Measurements from ENCODE around the gene GDPD4.

The GDPD4 gene

GRCh38 chr11:77193167-77193566, 108.3 kb downstream of the GDPD4 start:
- DNase-seq (ENCODE audit: extremely low read depth in 1 of 2, low read depth in 1 of 2), result no peak

- DNase-seq (ENCODE audit: extremely low read depth in 1 of 2, low read depth in 1 of 2), result peak; percentile 5 to 12
Observed at GRCh38 chr11:77191823-77192495, 109.5 kb downstream of the GDPD4 start.

GRCh38 chr11:77191429-77191822, 110.1 kb downstream of the GDPD4 start:
- no peak for DNase-seq (ENCODE audit: extremely low read depth in 1 of 2, low read depth in 1 of 2)

DNA sequence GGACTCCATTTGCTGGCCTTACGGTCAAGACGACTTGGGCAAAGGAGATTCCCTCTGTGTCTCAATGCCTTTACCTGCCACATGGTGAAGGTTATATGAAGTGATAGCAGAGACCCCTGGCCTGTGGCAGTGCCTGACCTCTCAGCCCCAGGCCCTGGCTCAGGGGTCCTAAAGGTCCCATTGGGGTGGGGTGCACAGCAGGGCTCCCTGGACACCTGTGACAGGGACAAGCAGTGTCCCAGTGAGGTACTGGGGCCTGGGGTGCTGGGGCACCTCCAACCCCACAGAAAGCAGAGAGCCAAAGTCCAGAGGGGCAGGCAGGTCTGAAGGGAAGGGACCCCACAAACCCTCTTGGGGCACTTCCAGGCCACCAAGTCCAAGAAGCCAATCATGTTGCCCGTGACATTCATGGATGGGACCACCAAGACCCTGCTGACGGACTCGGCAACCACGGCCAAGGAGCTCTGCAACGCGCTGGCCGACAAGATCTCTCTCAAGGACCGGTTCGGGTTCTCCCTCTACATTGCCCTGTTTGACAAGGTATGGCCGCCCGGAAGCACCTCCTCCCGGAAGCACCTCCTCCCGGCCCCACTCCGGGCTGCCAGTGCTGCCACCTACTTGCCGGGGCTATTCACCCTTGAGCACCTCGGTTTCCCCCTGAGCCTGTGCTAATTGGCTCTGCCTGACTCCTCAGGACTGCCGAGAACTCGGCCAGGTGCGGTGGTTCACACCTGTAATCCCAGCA, 111.0 kb downstream of the GDPD4 start:
- no peak for DNase-seq (ENCODE audit: extremely low read depth in 1 of 2, low read depth in 1 of 2)

DNA sequence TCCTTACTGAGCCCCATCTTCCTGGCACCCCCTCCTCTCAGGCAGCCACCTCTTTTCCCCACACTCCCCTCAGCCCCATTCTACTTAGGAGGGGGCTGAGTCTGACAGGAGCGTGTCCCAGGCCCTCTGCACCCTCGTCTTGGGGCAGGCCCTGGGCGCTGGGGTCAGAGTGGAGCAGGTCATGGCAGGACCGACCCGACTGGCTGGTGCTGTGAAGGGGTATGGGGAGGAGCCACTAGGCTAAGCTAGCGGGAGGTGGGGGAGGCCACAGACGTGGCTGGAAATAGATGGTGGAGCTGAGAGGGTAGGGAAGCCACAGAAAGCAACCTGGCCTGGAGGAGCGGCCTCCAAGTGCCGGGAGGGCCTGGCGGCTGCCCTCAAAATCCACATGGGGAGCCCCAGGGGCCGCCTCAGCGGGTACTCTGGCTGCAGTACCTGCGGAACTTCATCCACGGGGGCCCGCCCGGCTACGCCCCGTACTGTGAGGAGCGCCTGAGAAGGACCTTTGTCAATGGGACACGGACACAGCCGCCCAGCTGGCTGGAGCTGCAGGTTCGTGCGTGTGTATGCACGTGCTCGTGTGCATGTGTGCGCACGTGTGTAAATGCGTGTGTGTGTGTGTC, 111.8 kb downstream of the GDPD4 start:
- no peak for DNase-seq (ENCODE audit: extremely low read depth in 1 of 2, low read depth in 1 of 2)

DNA sequence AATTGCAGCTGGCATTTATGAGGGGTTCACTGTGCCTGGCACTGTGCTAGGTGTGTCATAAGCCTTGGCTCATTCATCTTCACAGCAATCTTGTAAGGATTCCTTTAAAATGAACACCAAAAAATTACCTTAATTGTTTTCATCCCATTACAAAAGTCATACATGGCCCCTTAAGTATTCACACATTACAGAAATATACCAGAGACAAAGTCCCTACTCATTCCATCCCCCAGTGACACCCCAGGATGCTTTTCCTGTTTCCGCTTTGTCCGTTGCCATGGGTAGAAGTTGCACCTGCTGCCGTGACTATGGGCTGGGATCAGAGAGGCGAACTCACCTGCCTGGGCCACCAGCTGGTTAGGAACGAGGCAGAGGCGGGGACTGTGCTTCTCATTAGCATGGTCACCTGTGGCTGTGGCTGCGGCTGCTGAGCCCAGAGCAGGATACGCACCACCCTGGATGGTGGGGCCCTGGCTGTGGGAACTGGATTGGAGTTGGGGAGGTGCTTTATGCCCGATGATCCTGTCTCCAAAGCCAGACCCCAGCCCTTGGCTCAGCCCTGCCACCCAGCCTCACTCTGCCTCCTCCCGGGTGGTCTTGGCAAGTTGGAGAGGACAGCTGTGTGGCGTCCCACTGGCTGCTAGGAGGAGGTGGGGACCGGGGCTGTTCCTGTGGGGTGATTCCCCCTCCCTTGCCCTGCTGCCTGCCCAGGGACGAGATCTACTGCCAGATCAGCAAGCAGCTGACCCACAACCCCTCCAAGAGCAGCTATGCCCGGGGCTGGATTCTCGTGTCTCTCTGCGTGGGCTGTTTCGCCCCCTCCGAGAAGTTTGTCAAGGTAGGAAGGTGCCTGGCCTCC, 112.6 kb downstream of the GDPD4 start:
- DNase-seq (ENCODE audit: extremely low read depth in 1 of 2, low read depth in 1 of 2), result no peak

DNA sequence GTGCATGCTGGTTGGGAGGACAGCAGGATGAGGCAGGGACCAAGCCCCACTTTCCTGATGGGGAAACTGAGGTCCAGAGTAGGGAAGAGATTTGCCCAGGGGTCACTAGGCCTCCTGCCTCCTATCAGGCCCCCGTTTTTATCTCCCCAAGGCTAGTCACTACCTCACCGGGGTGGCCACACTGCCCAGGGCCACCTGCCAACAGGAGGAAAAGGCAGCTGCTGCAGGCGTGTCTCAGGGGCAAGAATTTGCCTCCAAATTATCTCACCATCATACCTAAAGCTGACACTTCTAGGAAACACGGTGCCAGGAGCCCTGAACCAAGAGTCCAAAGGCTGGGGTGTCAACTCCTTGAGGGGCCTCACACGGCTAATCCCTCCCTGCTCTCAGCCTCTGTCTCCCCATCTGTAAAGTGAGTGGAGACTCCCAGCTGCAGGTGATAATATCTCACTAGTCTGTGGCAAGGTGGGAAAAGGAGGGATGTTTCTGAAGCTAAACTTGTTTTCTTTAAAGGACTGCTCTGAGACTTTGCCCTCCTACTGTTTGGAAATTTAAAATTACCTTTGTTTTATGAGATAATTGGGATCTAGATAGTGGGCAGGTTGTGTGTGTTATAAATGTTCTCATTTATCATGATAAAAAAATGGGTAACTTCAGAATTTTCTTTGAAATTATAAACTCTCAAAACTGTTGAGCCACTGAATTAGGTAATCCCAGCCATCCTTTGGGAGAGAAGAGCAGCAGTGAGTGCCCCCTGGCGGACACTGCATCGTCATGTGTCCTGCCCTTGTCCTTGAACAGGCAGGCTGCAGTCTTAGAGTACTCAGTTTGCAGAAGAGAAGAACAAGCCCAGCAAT, 113.5 kb downstream of the GDPD4 start:
- DNase-seq (ENCODE audit: extremely low read depth in 1 of 2, low read depth in 1 of 2), result peak; percentile 36 to 48

DNA sequence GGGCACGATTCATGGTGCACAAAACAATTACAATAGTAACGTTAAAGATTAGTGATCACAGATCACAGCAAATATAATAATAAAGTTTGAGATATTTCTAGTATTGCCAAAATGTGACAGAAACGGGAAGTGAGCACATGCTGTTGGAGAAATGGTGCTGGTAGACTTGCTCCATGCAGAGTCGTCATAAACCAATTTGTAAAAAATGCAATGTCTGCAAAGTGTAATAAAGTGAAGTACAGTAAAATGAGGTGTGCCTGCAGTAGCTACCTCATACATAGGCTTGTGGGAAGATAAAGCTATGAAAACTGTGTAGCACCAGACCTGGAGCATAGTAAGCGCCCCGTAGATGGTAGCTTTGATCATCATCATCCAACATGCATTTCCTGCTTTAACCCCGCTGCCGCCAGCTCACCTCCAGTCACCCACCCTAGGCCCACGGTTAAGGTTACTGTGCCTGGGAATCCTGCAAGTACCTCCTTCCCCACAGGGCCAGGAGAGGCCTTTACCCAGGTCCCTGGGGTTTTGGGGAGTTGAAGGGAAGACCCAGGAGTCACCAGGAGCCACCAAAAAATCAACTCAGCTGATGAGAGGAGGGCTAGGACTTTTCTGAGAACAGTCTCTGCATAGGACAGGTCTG, 114.3 kb downstream of the GDPD4 start:
- no peak for DNase-seq (ENCODE audit: extremely low read depth in 1 of 2, low read depth in 1 of 2)

DNA sequence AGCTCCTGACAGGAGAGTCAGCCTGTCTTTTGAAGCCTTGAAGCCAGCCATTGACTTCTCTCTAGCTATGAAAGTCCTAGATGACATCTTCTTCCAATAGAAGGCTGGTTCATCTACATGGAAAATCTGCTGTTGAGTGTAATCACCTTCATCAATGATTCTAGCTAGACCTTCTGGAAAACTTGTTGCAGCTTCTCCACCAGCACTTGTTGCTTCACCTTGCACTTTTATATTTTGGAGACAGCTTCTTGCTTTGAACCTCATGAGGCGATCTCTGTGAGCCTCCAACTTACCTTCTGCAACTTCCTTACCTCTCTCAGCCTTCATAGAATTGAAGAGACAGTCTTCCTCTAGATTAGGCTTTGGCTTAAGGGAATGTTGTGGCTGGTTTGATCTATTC, 115.2 kb downstream of the GDPD4 start:
- no peak for DNase-seq (ENCODE audit: extremely low read depth in 1 of 2, low read depth in 1 of 2)

DNA sequence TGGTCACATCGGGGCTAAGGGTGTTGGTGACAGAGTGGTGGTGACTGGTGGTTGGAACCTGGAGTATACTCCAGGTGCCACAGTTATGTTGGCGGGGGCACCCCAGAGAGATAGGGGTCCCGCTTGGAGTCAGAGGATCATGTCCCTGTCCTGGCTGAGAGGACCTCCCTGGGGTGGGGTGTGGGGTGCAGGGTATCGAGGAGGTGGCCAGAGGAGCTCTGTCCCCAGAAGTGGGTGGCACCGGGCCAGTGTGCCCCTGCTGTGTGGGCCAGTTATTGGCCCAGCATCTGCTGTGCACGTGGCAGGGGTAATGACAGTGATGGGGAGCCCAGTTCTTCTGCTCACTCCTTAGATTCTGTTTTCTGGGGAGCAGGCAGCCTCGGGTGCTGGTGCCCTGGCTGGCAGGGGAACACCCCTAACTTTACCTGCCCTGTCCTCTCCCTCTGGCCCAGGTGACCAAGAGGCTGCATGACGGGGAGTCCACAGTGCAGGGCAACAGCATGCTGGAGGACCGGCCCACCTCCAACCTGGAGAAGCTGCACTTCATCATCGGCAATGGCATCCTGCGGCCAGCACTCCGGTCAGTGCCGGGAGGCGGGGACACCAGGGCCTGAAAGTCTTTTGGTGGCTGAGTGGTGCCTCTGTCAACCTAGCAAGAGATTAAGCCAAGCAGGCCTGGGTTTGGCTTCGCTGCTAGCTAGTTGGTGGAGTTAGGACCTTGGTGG, 117.2 kb downstream of the GDPD4 start:
- DNase-seq (ENCODE audit: extremely low read depth in 1 of 2, low read depth in 1 of 2), result no peak

DNA sequence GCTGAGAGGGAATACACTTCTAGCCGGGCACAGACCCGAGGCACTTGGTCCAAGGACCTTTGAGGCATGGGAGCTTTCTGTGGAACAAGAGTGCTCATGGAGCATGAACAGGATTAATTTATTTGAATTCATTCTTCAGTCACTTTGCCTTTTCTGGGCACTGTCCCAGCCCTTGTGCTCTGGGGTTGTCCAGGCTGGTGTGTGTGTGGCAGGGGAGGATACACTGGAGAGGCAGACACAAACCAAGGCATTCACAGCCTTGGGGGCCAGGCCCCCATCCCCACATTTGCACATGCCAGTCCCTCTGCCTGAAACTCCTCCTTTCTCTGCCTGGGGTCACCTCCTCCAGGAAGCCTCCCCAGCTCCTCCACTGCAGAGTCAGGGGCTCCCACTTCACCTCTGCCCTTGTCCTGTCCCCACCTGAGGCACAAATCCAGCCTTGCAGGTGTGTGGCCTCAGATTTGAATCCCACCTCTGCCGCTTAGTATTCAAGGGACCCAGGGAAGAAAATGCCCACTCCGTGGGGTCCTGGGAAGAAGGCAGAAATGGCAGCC, 118.0 kb downstream of the GDPD4 start:
- DNase-seq (ENCODE audit: extremely low read depth in 1 of 2, low read depth in 1 of 2), result no peak

- no peak for DNase-seq (ENCODE audit: extremely low read depth in 1 of 2, low read depth in 1 of 2)
Observed at GRCh38 chr11:77182542-77183430, 118.7 kb downstream of the GDPD4 start.

- DNase-seq (ENCODE audit: extremely low read depth in 1 of 2, low read depth in 1 of 2), result no peak
Observed at GRCh38 chr11:77181799-77182541, 119.5 kb downstream of the GDPD4 start.

DNA sequence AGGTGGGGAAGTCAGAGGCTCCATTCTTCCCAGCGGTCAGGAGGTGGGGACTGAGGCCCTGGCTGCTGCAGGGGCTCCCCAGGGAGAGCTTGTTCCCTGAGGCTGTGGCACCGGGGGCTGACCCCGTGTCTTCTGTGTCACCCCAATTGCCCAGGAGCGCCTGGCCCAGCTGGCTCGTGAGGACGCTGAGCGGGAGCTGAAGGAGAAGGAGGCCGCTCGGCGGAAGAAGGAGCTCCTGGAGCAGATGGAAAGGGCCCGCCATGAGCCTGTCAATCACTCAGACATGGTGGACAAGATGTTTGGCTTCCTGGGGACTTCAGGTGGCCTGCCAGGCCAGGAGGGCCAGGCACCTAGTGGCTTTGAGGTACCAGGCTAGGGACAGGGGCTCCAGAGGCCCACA, 120.3 kb downstream of the GDPD4 start:
- no peak for DNase-seq (ENCODE audit: extremely low read depth in 1 of 2, low read depth in 1 of 2)

GRCh38 chr11:77180346-77180745, 121.1 kb downstream of the GDPD4 start:
- no peak for DNase-seq (ENCODE audit: extremely low read depth in 1 of 2, low read depth in 1 of 2)

DNA sequence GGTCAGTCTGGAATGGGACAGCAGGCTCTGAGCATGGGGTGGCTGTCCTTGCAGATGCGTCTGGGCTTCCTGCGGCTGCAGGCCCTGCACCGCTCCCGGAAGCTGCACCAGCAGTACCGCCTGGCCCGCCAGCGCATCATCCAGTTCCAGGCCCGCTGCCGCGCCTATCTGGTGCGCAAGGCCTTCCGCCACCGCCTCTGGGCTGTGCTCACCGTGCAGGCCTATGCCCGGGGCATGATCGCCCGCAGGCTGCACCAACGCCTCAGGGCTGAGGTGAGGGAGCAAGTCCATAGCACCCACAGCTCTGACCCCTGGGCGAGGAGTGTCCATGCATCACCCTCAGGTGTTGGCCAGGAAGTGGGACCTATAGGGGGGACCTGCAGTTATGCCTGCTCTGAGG, 121.8 kb downstream of the GDPD4 start:
- no peak for DNase-seq (ENCODE audit: extremely low read depth in 1 of 2, low read depth in 1 of 2)

DNA sequence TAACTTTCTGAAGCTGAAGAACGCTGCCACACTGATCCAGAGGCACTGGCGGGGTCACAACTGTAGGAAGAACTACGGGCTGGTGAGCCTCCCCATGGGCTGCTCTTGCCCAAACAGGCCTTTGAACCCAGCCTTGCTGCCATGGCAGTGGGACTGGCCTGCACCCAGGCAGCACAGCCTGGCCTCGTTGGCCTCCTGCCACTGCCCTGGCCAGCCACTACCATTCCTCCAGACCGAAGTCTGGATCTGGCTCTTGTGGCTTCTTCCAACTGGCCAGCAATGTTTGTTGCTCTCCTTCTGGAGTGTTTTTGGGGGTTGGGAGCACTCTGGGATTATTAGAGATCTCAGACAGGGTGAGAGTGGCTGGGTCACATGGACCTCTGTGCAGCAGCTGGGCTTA, 122.4 kb downstream of the GDPD4 start:
- DNase-seq (ENCODE audit: extremely low read depth in 1 of 2, low read depth in 1 of 2), result no peak
